H9 (cell line): Measurements from ENCODE around the gene BPIFB1. TPM values are rescaled to one million over a fixed set of nuclear protein-coding genes. Genes with fewer than 3 reads are reported as not detected.

Experiments
- DNase-seq: peaks from one replicate; pipeline ENCODE4 v3.0.0-alpha.2; 2017
- H2AFZ ChIP-seq: one replicate; pipeline ENCODE4 v1.6.1; 2013; ENCODE audit warnings: mild to moderate bottlenecking, low read length, control low read depth, moderate library complexity
- H2AK5ac ChIP-seq: 2 replicates; pipeline ENCODE4 v1.6.1; 2013; ENCODE audit warnings: low read length, control low read depth, mixed read lengths; ENCODE audit not compliant: insufficient read length
- H2BK120ac ChIP-seq: one replicate; pipeline ENCODE4 v1.6.1; 2013; ENCODE audit warnings: low read depth, mild to moderate bottlenecking, low read length, control low read depth, inconsistent platforms; ENCODE audit not compliant: poor library complexity, severe bottlenecking
- H2BK12ac ChIP-seq: 2 replicates; pipeline ENCODE4 v1.6.1; 2013; ENCODE audit warnings: low read length, control low read depth, mixed read lengths, low read depth; ENCODE audit not compliant: insufficient read length
- H2BK15ac ChIP-seq: 2 replicates; pipeline ENCODE4 v1.6.1; 2013; ENCODE audit warnings: low read depth, low read length, control low read depth
- H2BK20ac ChIP-seq: one replicate; pipeline ENCODE4 v1.6.1; 2013; ENCODE audit warnings: low read depth, mild to moderate bottlenecking, low read length, control low read depth, inconsistent platforms; ENCODE audit not compliant: poor library complexity, severe bottlenecking
- H2BK5ac ChIP-seq: 2 replicates; pipeline ENCODE4 v1.6.1; 2013; ENCODE audit warnings: low read length, control low read depth, mixed read lengths; ENCODE audit not compliant: insufficient read length
- H3K14ac ChIP-seq: 2 replicates; pipeline ENCODE4 v1.6.1; 2013; ENCODE audit warnings: low read length, control low read depth; ENCODE audit not compliant: insufficient read depth
- H3K18ac ChIP-seq: 2 replicates; pipeline ENCODE4 v1.6.1; 2013; ENCODE audit warnings: low read depth, mild to moderate bottlenecking, mixed read lengths, low read length, control low read depth; ENCODE audit not compliant: insufficient read length
- H3K23ac ChIP-seq: 2 replicates; pipeline ENCODE4 v1.6.1; 2013; ENCODE audit warnings: low read length, control low read depth, mixed read lengths, low read depth; ENCODE audit not compliant: insufficient read length
- H3K23me2 ChIP-seq: 2 replicates; pipeline ENCODE4 v1.6.1; 2013; ENCODE audit warnings: low read depth, mild to moderate bottlenecking, mixed read lengths, low read length, control low read depth; ENCODE audit not compliant: insufficient read length, poor library complexity, severe bottlenecking
- H3K27ac ChIP-seq: 2 replicates; pipeline ENCODE4 v1.5.1; 2013; ENCODE audit warnings: low read length, control low read depth, mixed read lengths, low read depth; ENCODE audit not compliant: insufficient read length
- H3K27me3 ChIP-seq: 2 replicates; pipeline ENCODE4 v1.6.1; 2013; ENCODE audit warnings: low read length, control low read depth, inconsistent platforms; ENCODE audit not compliant: insufficient read depth
- H3K4ac ChIP-seq: 2 replicates; pipeline ENCODE4 v1.6.1; 2013; ENCODE audit warnings: low read depth, mild to moderate bottlenecking, control low read depth, inconsistent platforms, low read length, moderate library complexity
- H3K4me1 ChIP-seq: 2 replicates; pipeline ENCODE4 v1.6.1; 2013; ENCODE audit warnings: low read length, control low read depth, inconsistent platforms; ENCODE audit not compliant: insufficient read depth
- H3K4me2 ChIP-seq: 2 replicates; pipeline ENCODE4 v1.6.1; 2013; ENCODE audit warnings: low read length, control low read depth, mixed read lengths; ENCODE audit not compliant: insufficient read length, insufficient read depth
- H3K56ac ChIP-seq: 2 replicates; pipeline ENCODE4 v1.6.1; 2013; ENCODE audit warnings: low read depth, mild to moderate bottlenecking, mixed read lengths, low read length, control low read depth; ENCODE audit not compliant: insufficient read length
- H3K79me1 ChIP-seq: 2 replicates; pipeline ENCODE4 v1.6.1; 2013; ENCODE audit warnings: low read depth, mild to moderate bottlenecking, moderate library complexity, low read length, control low read depth, inconsistent platforms; ENCODE audit not compliant: insufficient read depth, poor library complexity, severe bottlenecking
- H3K79me2 ChIP-seq: 2 replicates; pipeline ENCODE4 v1.6.1; 2013; ENCODE audit warnings: low read length, control low read depth, inconsistent platforms; ENCODE audit not compliant: insufficient read depth
- H3K9ac ChIP-seq: 2 replicates; pipeline ENCODE4 v1.6.1; 2013; ENCODE audit warnings: low read length, control low read depth, mixed read lengths; ENCODE audit not compliant: insufficient read length; ENCODE audit errors: extremely low read depth
- H3K9me3 ChIP-seq: one replicate; pipeline ENCODE4 v1.6.1; 2013; ENCODE audit warnings: low read depth, low read length, inconsistent platforms; ENCODE audit not compliant: control insufficient read depth
- H3T11ph ChIP-seq: one replicate; pipeline ENCODE4 v1.6.1; 2013; ENCODE audit warnings: mild to moderate bottlenecking, low read length, control low read depth, inconsistent platforms
- H4K20me1 ChIP-seq: one replicate; pipeline ENCODE4 v1.6.1; 2013; ENCODE audit not compliant: control insufficient read depth, insufficient read length, insufficient read depth
- H4K5ac ChIP-seq: 2 replicates; pipeline ENCODE4 v1.6.1; 2013; ENCODE audit warnings: low read depth, mild to moderate bottlenecking, mixed read lengths, low read length, control low read depth; ENCODE audit not compliant: insufficient read length
- H4K8ac ChIP-seq: replicated peaks from 2 replicates; pipeline ENCODE4 v1.6.1; 2013; ENCODE audit warnings: low read length, control low read depth, mixed read lengths, low read depth; ENCODE audit not compliant: insufficient read length
- H4K91ac ChIP-seq: 2 replicates; pipeline ENCODE4 v1.6.1; 2013; ENCODE audit warnings: low read depth, mild to moderate bottlenecking, moderate library complexity, mixed read lengths, low read length, control low read depth; ENCODE audit not compliant: insufficient read length
- H3K27ac Mint-ChIP-seq, 3 experiments: 2 replicates in 2 of 3; 3 replicates in 1 of 3; pipeline ENCODE4 v1.8.0; 2020 to 2021; ENCODE audit warnings: mixed read lengths in 3 of 3, mild to moderate bottlenecking in 1 of 3, moderate library complexity in 1 of 3
- H3K27me3 Mint-ChIP-seq: 2 replicates; pipeline ENCODE4 v1.8.0; 2021; ENCODE audit warnings: low read depth, mild to moderate bottlenecking, moderate library complexity, mixed read lengths
- H3K36me3 Mint-ChIP-seq, 3 experiments: 2 replicates in 2 of 3; 3 replicates in 1 of 3; pipeline ENCODE4 v1.8.0; 2020 to 2021; ENCODE audit warnings: low read depth in 3 of 3, mixed read lengths in 3 of 3; ENCODE audit not compliant: insufficient read depth in 1 of 3
- H3K4me1 Mint-ChIP-seq, 2 experiments: 2 replicates each; pipeline ENCODE4 v1.8.0; 2020; ENCODE audit warnings: mixed read lengths in 2 of 2
- H3K4me3 Mint-ChIP-seq, 2 experiments: 2 replicates in 1 of 2; 3 replicates in 1 of 2; pipeline ENCODE4 v1.8.0; 2020 to 2021; ENCODE audit warnings: mild to moderate bottlenecking in 2 of 2, mixed read lengths in 2 of 2, moderate library complexity in 1 of 2
- H3K9me3 Mint-ChIP-seq, 2 experiments: 2 replicates in 1 of 2; 3 replicates in 1 of 2; pipeline ENCODE4 v1.8.0; 2020; ENCODE audit warnings: mild to moderate bottlenecking in 2 of 2, mixed read lengths in 2 of 2, moderate library complexity in 1 of 2
- WGBS: extraction: QIAGEN DNeasy Blood & Tissue Kit; methylation state at CpG from one replicate; pipeline ENCODE4 v1.1.7; 2013; ENCODE audit warnings: missing lambda C conversion rate, low lambda C conversion rate, mixed read lengths; ENCODE audit not compliant: insufficient read length; ENCODE audit errors: extremely low coverage; 5-methylcytosine and 5-hydroxymethylcytosine counted together
- total RNA-seq: library from RNA; stranded (reverse); gene quantifications from 2 replicates; pipeline ENCODE4 v1.2.1, GENCODE V29; 2021
- TF ChIP-seq, protein P1 (sequence below): fragments of 200-600 bp; sonication (generic); conservative IDR thresholded peaks from 3 replicates; pipeline ENCODE4 v1.8.0; 2021; ENCODE audit warnings: antibody characterized with exemption, mild to moderate bottlenecking

BPIFB1 gene
- total RNA-seq, 1 experiment from 2014 or later = not detected

DNA sequence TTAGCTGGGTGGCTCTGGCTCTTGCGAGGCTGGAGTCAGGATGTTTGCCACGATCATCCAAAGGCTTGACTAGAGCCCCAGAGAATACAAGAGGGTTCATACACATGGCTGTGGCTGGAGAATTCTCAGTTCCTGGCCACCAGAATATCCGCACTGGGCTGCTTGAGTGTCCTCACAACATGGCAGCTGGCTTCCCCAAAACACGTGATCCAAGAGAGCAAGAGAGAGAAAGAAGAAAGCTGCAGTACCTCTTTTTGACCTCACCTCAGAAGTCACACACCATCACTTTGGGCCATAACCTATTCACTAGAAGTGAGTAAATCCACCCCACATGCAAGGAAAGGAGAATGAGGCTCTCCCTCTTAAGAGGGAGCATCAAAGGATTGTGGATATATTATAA, 21.5 kb upstream of the BPIFB1 start:
- Histone ChIP-seq H3K9ac (no peak overlapping the region), H3K27ac (no peak overlapping the region), H3K23ac (no peak overlapping the region), H3K9me3 (no peaks in the 10 kb centered on the region), H3K79me2 (no peaks in the 10 kb centered on the region), H3K14ac (no peak overlapping the region), H2BK15ac (no peak overlapping the region), H2AK5ac (no peak overlapping the region), H3K23me2 (no peaks in the 10 kb centered on the region), H2BK5ac (no peak overlapping the region), H3K79me1 (no peaks in the 10 kb centered on the region), H3K18ac (no peak overlapping the region), H3K27me3 (no peaks in the 10 kb centered on the region), H2BK120ac (no peak overlapping the region), H3K4me1 (no peaks in the 10 kb centered on the region), H3K56ac (no peak overlapping the region), H2BK12ac (no peak overlapping the region), H3T11ph (no peak overlapping the region), H3K4ac (no peak overlapping the region), H4K20me1 (no peaks in the 10 kb centered on the region), H4K91ac (no peak overlapping the region), H3K4me2 (no peak overlapping the region), H4K8ac (no peak overlapping the region), H2BK20ac (no peak overlapping the region), H2AFZ (no peak overlapping the region), H4K5ac (no peak overlapping the region)
- peaks cover 29% of the 10 kb centered on the region for H3K27me3 Mint-ChIP-seq
- H3K27ac Mint-ChIP-seq = no peak overlapping the region
- H3K4me1 Mint-ChIP-seq = no peaks in the 10 kb centered on the region
- no peaks in the 10 kb centered on the region for H3K36me3 Mint-ChIP-seq
- no CpG with 5 or more reads among the region's 4 CpGs for WGBS
- TF ChIP-seq, protein P1, sequence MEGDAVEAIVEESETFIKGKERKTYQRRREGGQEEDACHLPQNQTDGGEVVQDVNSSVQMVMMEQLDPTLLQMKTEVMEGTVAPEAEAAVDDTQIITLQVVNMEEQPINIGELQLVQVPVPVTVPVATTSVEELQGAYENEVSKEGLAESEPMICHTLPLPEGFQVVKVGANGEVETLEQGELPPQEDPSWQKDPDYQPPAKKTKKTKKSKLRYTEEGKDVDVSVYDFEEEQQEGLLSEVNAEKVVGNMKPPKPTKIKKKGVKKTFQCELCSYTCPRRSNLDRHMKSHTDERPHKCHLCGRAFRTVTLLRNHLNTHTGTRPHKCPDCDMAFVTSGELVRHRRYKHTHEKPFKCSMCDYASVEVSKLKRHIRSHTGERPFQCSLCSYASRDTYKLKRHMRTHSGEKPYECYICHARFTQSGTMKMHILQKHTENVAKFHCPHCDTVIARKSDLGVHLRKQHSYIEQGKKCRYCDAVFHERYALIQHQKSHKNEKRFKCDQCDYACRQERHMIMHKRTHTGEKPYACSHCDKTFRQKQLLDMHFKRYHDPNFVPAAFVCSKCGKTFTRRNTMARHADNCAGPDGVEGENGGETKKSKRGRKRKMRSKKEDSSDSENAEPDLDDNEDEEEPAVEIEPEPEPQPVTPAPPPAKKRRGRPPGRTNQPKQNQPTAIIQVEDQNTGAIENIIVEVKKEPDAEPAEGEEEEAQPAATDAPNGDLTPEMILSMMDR = no peak; the same call in 2 of the 3 replicates
- DNase-seq = no peak
- H3K4me3 Mint-ChIP-seq = no peak overlapping the region
- H3K9me3 Mint-ChIP-seq = no peaks in the 10 kb centered on the region
